Esophagus squamous epithelium (tissue), 5 donors: ENCODE results near the gene ETV7. TPM values are rescaled to one million over a fixed set of nuclear protein-coding genes. Genes with fewer than 3 reads are reported as not detected.

ENCODE experiments used
- DNase-seq: peaks from one replicate; lab custom pipeline; 2025; lab: John Stamatoyannopoulos, UW
- H3K27ac ChIP-seq, 4 donors: fragments of 200-600 bp; sonication (generic); one replicate each; pipeline ENCODE4 v1.5.1; 2016 to 2019; ENCODE audit warnings: mild to moderate bottlenecking in 1 of 4
- H3K27me3 ChIP-seq, 4 donors: fragments of 200-600 bp; sonication (generic); 1 replicate in 3 of 4; 2 replicates in 1 of 4; pipeline versions ENCODE4 v1.5.1 to v1.6.0; 2017 to 2021; ENCODE audit warnings: antibody characterized with exemption in 1 of 4
- H3K36me3 ChIP-seq, 3 donors: fragments of 200-600 bp; sonication (generic); one replicate each; pipeline ENCODE4 v1.5.1; 2016 to 2019
- H3K4me1 ChIP-seq, 3 donors: fragments of 200-600 bp; sonication (generic); one replicate each; pipeline ENCODE4 v1.5.1; 2017 to 2019
- H3K4me3 ChIP-seq, 4 donors: fragments of 200-600 bp; sonication (generic); 1 replicate in 3 of 4; 2 replicates in 1 of 4; pipeline ENCODE4 v1.5.1; 2016 to 2019; ENCODE audit warnings: mild to moderate bottlenecking in 2 of 4, moderate library complexity in 1 of 4
- H3K9me3 ChIP-seq, 3 donors: fragments of 200-600 bp; sonication (generic); one replicate each; pipeline ENCODE4 v1.5.1; 2016 to 2019
- CTCF ChIP-seq, 6 experiments: fragments of 450-650 bp in 4 of 6; fragments of 200-600 bp in 2 of 6; sonication (generic) in 2 of 6; IDR thresholded peaks; one replicate each; pipeline ENCODE4 v1.5.1; 2016 to 2019; ENCODE audit warnings: antibody characterized with exemption in 6 of 6, mild to moderate bottlenecking in 4 of 6, moderate library complexity in 4 of 6
- POLR2A ChIP-seq, 4 donors: fragments of 450-650 bp; IDR thresholded peaks; one replicate each; pipeline ENCODE4 v1.6.1; 2017; ENCODE audit warnings: antibody characterized with exemption in 4 of 4, mild to moderate bottlenecking in 4 of 4, moderate library complexity in 3 of 4
- WGBS, 2 donors: methylation state at CpG; one replicate each; pipeline ENCODE4 v1.1.5; 2018; 5-methylcytosine and 5-hydroxymethylcytosine counted together
- intact Hi-C: fragments of 100-400 bp; cut with DNase I; formaldehyde crosslinking; loops from one replicate; pipeline ENCODE4 v1.15.0; 2022
- total RNA-seq, 4 donors: library from RNA; depleted of rRNA; stranded (reverse); fragments of >200 nt; gene quantifications; one replicate each; pipeline ENCODE4 v1.1.0, GENCODE V29; 2016
- donor health status: DM: yes; HTN: yes; CAD: no.

The ETV7 gene
- total RNA-seq, 4 donors from 2014 or later = 1.3 to 7.3 (median 2.3) TPM

GRCh38 chr6:36319436-36319762 lies 68.1 kb downstream of the ETV7 start:
- intact Hi-C loops = no loop called here
- H3K36me3 ChIP-seq = no peaks in the 10 kb centered on the region
- no peak overlapping the region for H3K4me3 ChIP-seq
- H3K9me3 ChIP-seq = no peaks in the 10 kb centered on the region
- H3K27ac ChIP-seq = no peak overlapping the region
- TF ChIP-seq CTCF (IDR thresholded peaks at IDR 0.05) (peak in 1 of 6 experiments; percentile 15), POLR2A (IDR thresholded peaks at IDR 0.05) (no peak)
- peaks cover 0 to 2% (median 0%) of the 10 kb centered on the region in 3 donors for H3K4me1 ChIP-seq
- DNase-seq = no peak
- WGBS, 2 donors = 85 to 88% methylated on average over 7 to 8 of the region's 9 CpGs
- H3K27me3 ChIP-seq = no peaks in the 10 kb centered on the region

- H3K4me1 ChIP-seq = peaks cover 0 to 7% (median 0%) of the 10 kb centered on the region in 3 donors
- H3K27me3 ChIP-seq = no peaks in the 10 kb centered on the region
- no peak overlapping the region for H3K4me3 ChIP-seq
- no peak overlapping the region for H3K27ac ChIP-seq
- no peaks in the 10 kb centered on the region for H3K9me3 ChIP-seq
- no peaks in the 10 kb centered on the region for H3K36me3 ChIP-seq
- intact Hi-C loops = no loop called here
- no peak for DNase-seq
- 84 to 85% methylated on average over 6 of the region's 6 CpGs for WGBS, 2 donors
- no peak for TF ChIP-seq CTCF (IDR thresholded peaks at IDR 0.05)
- TF ChIP-seq POLR2A (IDR thresholded peaks at IDR 0.05) = no peak
Observed at GRCh38 chr6:36318690-36319435, 68.6 kb downstream of the ETV7 start.

- intact Hi-C loops = no loop called here
- Histone ChIP-seq H3K36me3 (no peaks in the 10 kb centered on the region), H3K27me3 (no peaks in the 10 kb centered on the region), H3K27ac (no peak overlapping the region), H3K9me3 (no peaks in the 10 kb centered on the region), H3K4me3 (no peak overlapping the region), H3K4me1 (peaks cover 0 to 18% (median 3%) of the 10 kb centered on the region in 3 donors)
- 88 to 91% methylated on average over 2 of the region's 2 CpGs for WGBS, 2 donors
- no peak for DNase-seq
- TF ChIP-seq CTCF (IDR thresholded peaks at IDR 0.05) (no peak), POLR2A (IDR thresholded peaks at IDR 0.05) (no peak)
Observed at GRCh38 chr6:36317623-36318022, 69.8 kb downstream of the ETV7 start.

Other genes starting within 250 kb of the ETV7 start
- gene BRPF3, start 190.9 kb downstream of the ETV7 start, total RNA-seq = 10 to 100 TPM in 2 of 4 donors, 1 to 10 TPM in 2; 6.3 to 16.8 (median 9.9) TPM
- gene PNPLA1, start 117.6 kb downstream of the ETV7 start, total RNA-seq = under 1 TPM in 2 of 4 donors, not detected in 2; 0.59 to 0.64 TPM
- not detected for gene BNIP5, start 50.8 kb downstream of the ETV7 start, total RNA-seq
- gene PXT1, start 55.2 kb upstream of the ETV7 start, total RNA-seq = not detected
- gene KCTD20, start 55.3 kb upstream of the ETV7 start, total RNA-seq = 10 to 100 TPM; 35.9 to 47.5 (median 41.0) TPM
- gene STK38, start 159.8 kb upstream of the ETV7 start, total RNA-seq = 10 to 100 TPM; 26.5 to 33.6 (median 30.3) TPM
- gene SRSF3, start 206.7 kb upstream of the ETV7 start, total RNA-seq = 100 to 1,000 TPM; 111 to 213 (median 185) TPM